HG02840 (cell line): ENCODE data around the gene C6orf62.
"Not testable (repeated sequence)": the region's sequence is repeated elsewhere in the genome, so short reads cannot be mapped to it uniquely, and the experiment has no call there.

Experiments used
- ATAC-seq: cut with Tn5 transposase; IDR thresholded peaks from one replicate; pipeline ENCODE4 v1.9.1; 2021; ENCODE audit warnings: mild to moderate bottlenecking, moderate library complexity, moderate number of reproducible peaks; ENCODE audit not compliant: unreplicated experiment, low FRiP score

The C6orf62 gene

DNA sequence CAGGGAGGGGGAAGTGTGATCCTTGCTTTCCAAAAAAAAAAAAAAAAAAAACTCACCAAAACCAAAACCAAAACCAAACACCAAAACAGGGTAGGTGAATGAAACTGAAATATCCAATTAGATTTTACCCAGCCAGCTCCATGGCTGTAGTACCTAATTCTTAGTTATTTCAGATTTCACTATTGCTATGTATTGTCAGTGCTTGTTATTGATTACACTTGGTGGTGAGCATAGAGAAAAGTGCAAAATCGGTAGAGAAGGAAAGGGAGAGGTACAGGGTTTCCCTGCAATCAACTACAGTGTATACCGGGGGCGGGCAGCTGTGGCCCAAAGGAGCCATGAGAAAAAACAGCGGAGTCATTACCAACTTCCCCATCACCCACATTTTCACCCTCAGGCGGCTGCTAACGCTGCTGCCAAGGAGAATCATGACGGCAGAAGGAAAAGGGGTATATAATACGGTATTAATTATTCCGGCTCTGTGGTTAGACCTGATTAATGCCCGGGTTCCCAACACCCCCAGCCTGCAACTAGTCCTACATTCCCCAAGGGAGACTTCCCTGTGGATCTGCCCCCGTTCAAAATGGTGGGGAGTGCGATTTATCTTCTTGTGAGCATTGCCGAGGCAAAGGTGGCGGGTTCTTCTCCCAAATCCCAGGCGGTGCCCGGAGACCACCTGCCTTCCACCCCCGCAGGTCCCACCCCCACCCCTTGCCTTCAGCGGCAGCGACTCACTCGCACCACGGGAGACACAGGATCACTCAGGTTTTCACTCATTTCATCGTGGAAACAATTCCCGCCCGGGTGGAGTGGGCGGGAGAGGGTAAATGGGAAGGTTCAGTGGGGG is at the start of gene C6orf62:
C6orf62 (minus strand) TSS at position 30 of the 847 bp plus-strand sequence. CDS start 486 bp downstream, outside the sequence.
- ATAC-seq = no peak

- no peak for ATAC-seq
Observed at GRCh38 chr6:24768361-24768760, 49.4 kb upstream of the C6orf62 start.

- ATAC-seq = no peak
Observed at GRCh38 chr6:24766680-24767462, 47.9 kb upstream of the C6orf62 start.

- ATAC-seq = not testable (repeated sequence)
Observed at GRCh38 chr6:24765968-24766367, 47.0 kb upstream of the C6orf62 start.

DNA sequence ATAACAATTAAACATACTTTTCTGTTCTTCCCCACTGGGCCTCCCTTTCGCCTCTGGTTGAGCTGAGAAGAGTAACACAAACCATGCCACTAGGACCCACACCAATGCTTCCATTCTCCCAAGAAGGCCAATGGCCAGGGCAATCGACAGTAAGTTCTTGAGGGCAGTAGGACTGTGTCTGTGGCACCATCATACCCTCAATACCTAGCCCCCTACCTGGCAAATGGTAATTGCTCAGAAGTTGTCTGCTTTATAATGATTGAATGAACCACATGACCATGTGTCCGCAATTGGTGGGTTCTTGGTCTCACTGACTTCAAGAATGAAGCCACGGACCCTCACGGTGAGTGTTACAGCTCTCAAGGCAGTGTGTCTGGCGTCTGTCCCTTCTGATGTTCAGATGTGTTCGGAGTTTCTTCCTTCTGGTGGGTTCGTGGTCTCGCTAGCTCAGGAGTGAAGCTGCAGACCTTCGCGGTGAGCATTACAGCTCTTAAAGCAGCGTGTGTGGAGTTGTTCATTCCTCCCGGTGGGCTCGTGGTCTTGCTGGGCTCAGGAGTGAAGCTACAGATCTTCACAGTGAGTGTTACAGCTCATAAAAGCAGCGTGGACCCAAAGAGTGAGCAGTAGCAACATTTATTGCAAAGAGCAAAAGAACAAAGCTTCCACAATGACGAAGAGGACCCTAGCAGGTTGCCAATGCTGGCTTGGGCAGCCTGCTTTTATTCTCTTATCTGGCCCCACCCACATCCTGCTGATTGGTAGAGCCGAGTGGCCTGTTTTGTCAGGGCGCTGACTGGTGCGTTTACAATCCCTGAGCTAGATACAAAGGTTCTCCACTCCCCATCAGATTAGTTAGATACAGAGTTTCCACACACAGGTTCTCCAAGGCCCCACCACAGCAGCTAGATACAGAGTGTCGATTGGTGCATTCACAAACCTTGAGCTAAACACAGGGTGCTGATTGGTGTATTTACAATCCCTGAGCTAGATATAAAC is 46.2 kb upstream of the C6orf62 start:
- not testable (repeated sequence) for ATAC-seq

- no peak for ATAC-seq
Observed at GRCh38 chr6:24763578-24763977, 44.6 kb upstream of the C6orf62 start.

DNA sequence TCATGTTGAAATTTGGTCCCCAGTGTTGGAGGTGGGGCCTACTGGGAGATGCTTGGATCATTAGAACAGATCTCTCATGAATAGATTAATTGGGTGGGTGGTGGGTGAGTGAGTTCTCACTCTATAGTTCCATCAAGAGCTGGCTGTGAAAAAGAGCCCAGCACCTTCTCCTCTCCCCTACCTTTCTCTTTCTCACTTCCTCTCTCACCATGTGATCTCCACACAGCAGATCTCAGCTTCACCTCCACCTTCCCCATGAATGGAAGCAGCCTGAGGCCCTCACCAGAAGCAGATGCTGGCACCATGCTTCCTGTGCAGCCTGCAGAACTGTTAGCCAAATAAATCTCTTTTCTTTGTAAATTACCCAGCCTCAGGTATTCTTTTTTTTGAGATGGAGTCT is 42.9 kb upstream of the C6orf62 start:
- ATAC-seq = no peak

GRCh38 chr6:24761193-24761835 is 42.4 kb upstream of the C6orf62 start:
- ATAC-seq = no peak

- ATAC-seq = no peak
Observed at GRCh38 chr6:24760210-24760609, 41.3 kb upstream of the C6orf62 start.

- no peak for ATAC-seq
Observed at GRCh38 chr6:24759718-24760117, 40.8 kb upstream of the C6orf62 start.

- ATAC-seq = no peak
Observed at GRCh38 chr6:24757611-24758010, 38.7 kb upstream of the C6orf62 start.

GRCh38 chr6:24755279-24755678 is 36.3 kb upstream of the C6orf62 start:
- no peak for ATAC-seq

- not testable (repeated sequence) for ATAC-seq
Observed at GRCh38 chr6:24754378-24754777, 35.4 kb upstream of the C6orf62 start.

DNA sequence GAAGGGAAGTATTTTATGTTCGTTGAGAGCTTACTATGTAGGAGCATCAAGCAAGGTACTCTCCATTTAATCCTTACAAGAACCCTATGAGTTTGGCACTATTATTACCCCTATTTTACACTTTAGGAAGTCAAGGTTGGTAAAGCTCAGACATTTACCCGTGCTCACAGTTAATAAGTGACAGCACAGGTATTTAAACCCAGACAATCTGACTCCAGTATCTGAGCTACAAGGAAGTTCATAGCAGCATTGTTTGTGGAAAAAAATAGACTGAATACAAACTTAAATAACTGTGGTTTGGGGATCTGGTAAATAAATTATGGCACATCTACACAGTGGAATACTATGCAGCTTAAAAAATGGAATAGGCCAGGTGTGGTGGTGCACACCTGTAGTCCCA is 34.6 kb upstream of the C6orf62 start:
- ATAC-seq = no peak

- ATAC-seq = no peak
Observed at GRCh38 chr6:24752917-24753492, 34.1 kb upstream of the C6orf62 start.

GRCh38 chr6:24752503-24752902 is 33.5 kb upstream of the C6orf62 start:
- ATAC-seq = no peak

GRCh38 chr6:24750878-24751277 is 31.9 kb upstream of the C6orf62 start:
- not testable (repeated sequence) for ATAC-seq

- ATAC-seq = no peak
Observed at GRCh38 chr6:24749297-24749696, 30.3 kb upstream of the C6orf62 start.

- ATAC-seq = no peak
Observed at GRCh38 chr6:24744911-24745310, 26.0 kb upstream of the C6orf62 start.
